NCI-H82 treated with DMSO at 0.1 percent for 48 hours (cell line): ENCODE measurements around the gene SEMA6A.

Source experiments
- DNase-seq: peaks from one replicate; lab custom pipeline; 2025; ENCODE audit not compliant: unreplicated experiment; lab: John Stamatoyannopoulos, UW

Gene SEMA6A

DNA sequence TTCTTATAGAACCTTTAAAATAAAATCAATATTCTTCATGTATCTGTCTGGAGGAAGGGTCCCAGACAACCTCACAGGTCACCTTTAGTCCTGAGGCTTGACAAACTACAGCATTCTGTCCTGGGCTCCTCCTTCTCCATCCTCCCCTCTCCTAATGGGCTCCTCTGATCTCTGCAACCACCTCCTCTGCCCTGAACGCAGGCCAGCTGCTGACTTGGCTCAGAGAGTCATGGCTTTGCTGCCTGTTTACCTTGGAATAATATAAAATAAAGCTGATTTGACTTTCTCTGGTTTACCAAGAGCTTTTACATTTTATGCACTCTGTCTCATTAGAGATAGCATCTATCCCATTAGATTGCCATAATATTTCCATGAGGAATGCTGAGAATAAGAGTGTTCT, 159.4 kb downstream of the SEMA6A start:
- no peak for DNase-seq

DNA sequence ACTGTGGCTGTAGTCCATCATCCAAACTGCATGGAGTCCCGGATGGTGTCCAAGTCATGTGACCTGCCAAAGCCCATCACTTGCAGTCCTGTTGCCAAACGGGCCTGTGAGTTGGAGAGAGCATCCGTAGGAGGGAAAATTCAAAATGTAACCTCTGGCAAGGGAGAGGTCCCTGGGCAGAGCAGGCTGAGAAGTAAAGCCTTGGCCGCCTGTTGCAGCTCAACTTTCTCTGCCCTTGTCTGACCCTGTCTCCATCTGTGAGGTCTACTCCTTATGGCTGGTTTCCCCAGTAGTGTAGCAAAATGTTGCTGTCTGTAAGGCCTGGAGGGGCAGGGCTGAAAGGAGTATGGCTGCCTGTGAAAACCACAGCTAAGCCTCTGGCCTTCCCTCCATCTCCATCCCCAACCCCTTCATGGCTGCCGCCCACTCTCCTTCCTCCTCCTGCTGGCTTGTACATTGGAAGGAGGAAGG, 163.5 kb downstream of the SEMA6A start:
- no peak for DNase-seq

DNA sequence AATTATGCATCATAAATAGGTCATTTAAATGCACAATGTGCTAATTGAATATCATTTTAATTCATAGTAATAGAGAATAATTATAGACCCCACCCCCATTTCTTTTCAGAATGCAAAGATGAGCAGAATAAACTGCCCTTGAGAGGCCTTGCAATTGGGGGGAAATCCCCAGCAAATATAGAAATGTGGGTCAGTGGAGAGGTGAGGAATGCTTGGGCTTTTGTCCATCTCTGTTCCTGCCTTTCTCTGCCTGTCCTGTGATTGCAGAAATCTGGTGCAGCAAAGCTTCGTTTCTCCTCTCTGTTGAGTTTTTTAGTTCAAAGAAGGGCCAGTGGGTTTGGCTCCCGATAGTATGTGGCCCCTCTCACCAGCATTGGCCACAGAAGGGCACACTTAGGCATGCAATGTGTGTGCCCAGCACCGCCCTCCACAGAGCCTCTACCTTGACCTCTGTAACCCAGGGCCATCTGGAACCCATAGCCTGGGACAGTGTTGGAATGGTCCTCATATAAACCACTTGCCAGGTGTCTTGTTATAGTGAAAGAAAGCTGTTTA, 164.2 kb downstream of the SEMA6A start:
- DNase-seq, result no peak

DNA sequence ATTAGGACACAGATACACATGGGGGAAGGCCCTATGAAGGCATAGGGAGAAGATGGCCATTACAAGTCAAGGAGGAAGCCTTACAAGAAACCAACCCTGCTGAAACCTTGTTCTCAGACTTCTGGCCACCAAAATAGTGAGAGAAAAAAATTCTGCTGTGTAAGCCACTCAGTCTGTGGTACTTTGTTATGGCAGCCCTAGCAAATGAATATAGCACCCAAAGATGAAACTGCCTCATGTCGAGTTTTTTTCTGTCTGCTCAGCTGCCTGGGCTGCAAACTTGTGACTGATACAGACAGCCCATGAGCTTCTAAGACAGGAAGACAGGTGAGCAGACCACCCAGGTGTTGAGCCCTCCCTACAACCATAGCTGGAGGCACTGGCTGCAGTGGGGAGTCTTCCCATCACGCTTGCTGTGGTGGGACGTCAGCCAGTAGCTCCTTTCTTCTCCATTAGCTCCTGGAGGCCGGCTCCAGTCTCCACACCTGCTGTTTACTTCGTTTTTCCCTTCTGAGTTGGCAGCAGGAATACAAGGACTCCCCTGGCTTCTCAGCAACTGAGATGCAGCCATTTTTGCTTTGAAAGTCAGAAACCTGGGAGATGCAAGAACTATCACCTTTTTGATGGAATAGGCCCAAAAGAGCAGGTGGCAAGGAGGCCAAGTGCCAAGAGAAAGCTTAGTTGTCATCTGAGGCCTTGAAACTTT, 164.9 kb downstream of the SEMA6A start:
- no peak for DNase-seq

DNA sequence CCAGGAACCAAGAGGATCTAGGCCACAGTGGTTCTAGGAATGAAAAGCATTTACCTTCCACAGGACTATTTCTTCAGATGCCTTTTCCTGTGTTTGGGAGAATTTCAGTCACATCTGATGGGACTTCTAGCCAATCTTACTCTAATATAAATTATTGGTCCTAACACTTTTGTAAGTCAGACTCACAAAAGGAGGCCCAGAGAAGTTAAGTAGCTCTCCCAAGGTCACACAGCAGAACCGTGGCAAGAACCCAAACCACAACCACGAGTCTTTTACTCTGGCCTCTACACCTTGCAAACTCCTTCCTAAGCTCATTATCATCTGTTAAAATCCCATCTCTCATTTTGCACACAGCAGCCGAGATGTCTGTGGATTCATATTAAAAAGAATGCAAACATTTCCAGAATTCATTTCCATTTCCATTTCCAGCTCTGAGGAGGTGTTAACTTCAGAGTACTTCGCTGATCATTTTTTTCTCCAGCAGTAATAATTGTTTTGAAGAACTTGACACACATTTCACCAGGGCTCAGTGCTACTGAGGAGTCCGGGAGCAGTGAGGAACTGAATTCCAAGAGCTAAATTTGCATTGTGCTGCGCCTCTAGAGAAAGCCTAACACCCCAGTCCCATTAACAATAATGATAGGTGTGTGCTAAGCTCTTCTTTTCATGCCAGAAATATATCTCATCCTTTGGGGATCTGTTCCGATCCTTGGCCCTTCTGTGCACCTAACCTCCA, 168.1 kb downstream of the SEMA6A start:
- DNase-seq, result no peak

DNA sequence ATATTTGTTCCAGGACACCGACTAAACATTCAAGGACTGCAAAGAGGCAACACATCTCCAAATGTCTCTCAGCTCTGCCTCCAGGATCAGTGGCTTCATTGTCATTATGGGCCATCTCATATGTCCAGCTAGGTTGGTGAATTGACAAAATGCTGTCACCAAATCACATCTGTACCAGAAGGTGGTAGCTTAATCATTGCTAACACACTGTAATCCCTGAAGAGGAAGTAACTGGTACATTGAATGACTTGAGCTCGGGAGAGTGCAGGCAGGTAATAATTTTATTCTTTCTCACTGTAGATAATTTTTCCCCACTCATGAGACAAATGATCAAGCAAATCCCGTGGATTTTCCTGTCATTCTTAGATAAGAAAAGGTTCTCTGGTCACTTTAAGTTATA, 169.8 kb downstream of the SEMA6A start:
- DNase-seq, result no peak

DNA sequence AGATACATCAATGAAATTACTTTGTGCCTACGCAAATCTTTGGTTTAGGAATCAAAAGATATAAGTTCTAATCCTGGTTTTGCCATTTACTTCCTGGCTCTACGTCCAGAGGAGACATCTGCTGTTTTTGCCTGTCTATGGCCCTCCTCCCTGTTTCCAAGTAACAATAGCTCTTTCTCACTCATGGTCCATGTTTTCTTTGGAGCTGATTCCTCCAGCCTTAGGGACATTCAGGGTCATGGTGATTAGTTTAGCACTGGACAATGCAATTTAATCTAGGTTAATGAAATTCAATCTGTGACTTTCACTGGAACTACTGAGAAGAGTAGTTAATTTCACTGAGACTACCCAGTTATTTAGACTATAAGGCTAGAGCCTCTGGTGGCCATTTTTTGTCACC, 170.6 kb downstream of the SEMA6A start:
- no peak for DNase-seq

DNA sequence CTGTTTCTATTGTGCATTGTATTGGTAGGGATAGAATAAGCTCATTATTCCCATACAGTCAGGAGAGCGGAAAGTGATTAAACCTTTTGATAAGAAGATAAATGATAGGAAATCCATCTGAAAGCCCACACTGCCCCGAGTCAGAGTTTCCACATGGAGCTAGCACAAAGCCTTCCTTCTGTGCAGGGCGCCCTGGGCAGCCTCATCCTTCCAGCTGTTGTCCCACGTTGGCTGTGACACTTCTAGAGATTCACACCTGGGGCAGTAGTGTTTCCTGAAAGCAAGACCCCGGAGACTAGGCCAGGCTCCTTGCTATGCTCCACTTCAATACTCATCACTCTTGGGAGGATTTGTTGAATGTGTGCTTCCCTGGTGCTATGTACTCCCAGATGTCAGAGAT, 172.4 kb downstream of the SEMA6A start:
- no peak for DNase-seq

DNA sequence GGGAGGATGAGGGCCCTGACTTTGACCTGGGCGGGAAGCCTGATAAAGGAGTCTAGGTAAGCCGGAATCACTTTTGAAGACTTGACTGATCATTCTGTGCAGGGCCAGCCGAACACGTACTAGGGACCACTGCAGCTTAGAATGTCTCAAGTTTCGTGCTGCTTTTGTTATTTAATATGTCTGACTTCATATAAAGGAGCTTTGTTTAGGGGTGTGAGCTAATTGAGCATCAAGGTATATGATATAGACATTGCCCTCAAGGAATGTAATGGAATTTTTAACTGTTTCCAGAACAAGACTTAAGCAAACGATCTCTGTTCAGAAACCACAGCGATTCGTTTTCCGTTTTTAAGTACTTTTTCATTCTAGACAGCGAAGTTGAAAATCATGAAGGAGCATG, 173.0 kb downstream of the SEMA6A start:
- no peak for DNase-seq

DNA sequence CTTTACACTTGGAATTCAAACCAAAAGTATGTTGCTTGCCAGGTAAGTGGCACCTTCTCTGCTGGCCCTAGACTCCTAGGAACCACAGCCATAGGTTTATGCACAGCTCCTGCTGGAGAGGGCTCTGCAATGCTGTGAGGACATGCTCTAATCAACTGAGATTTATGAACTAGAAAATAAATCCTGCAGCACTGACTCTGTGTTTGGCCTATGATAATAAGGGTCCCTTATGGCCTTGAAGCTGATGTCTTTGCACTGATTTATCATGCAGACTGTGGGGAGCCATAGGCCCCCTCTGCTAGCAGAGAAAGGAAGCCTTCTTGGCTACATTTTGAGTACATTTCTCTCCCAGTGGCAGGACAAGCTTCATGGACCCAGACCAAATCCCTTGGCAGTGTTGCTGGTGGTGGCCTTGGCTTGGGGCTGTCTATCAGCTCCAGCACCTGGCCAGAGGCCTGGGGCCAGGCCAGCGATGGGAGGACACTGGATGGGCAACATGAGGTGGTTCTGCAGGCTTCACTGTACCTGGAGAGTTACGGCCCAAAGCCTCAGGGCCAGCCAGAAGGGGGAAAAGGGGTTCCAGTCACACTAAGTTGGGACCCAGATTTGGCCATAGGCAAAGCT, 178.0 kb downstream of the SEMA6A start:
- DNase-seq, result no peak

DNA sequence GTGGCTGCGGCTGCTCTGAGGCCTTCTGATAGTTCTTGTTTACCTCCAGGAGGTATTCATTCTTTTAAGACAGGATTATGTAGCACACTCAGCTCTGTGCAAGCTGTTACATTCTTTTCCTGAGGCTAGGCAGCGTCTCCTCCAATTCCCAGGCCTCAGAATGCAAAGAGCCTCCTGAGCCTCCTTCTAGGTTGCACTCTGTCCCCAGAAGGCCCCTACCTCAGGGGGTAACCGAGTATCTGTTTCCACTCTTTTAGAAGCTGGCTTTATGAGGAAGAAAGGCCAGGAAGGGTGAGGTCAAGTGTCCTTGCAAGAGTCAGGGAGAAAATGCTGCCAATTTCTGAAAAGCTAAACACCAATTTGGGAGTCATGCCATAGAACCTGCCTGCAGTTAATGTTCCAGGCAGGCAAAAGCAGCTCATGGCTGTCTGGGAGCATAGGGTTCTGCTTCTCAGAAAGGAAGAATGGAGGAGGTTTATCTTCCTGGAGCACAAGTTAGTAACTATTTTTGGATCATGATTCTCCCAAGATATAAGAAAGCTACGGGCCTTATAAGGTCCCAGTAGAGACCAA, 178.9 kb downstream of the SEMA6A start:
- DNase-seq, result no peak

DNA sequence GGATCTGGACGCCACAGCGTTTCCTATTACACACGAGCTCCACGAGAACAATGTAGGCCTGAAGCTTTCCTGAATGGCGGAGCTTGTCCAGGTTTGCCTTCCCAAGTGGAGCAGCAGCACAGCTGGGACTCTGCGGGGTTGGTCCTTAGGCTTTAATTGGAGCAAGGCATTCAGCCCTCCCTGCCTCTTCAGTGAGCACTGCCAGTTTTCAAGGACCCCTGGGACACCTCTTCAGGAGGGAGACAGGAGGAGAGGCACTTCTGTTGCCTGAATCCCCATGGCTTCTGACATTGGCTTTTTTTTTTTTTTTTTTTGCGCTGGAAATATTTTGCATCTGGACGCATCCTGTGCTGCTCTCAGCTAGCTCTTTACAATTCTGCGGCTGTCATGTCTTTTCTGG, 179.4 kb downstream of the SEMA6A start:
- no peak for DNase-seq

DNA sequence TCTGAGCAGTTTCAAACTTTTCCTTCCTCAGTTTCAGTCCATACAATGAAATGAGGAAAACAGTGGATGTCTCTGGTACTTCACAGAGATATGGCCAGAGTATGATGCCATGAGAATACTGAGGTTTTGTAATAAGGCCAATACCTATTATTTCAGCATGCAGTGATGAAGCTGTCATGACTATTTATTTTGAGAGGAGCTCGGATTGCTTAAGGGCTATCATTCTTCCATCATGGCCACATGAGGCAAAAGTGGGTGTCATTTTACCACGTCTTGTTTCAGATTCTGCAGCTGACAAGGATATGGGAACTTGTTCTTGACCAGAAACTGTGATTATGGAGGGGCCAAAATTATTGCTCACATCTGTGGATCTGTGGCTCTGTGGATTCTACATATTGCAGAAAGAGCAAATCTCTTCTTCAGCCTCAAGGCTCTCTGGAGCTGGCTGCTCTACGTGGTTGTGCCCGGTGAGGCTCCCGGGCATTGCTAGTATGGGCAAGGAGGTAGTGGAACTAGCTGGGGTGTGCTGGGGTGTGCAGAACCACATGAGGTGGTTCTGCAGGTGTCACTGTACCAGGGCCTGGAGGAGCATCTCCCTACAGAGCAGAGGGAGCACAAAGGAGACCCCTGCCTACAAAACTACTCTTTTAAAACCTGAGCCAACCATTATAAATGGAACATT, 180.3 kb downstream of the SEMA6A start:
- no peak for DNase-seq
